ENCODE data around the gene DOCK1. TPM values are rescaled to one million over a fixed set of nuclear protein-coding genes. Genes with fewer than 3 reads are reported as not detected.

The DOCK1 gene
- polyA plus RNA-seq, 1 experiment, result 37.9 TPM

GRCh38 chr10:127332631-127333030 lies 427.4 kb downstream of the DOCK1 start:
- Histone ChIP-seq H3K9me3 (ENCODE audit: control insufficient read depth, insufficient read depth, low read length) (no peaks in the 10 kb centered on the region), H3K27ac (ENCODE audit: low read depth, low read length) (no peak overlapping the region), H3K4me3 (ENCODE audit: low read depth, low read length) (no peak overlapping the region), H3K27me3 (ENCODE audit: control insufficient read depth, insufficient read depth, low read length) (no peaks in the 10 kb centered on the region)
- CTCF ChIA-PET, result no interaction called here
- POLR2A ChIA-PET, result no interaction called here
- TF ChIP-seq, protein P1, sequence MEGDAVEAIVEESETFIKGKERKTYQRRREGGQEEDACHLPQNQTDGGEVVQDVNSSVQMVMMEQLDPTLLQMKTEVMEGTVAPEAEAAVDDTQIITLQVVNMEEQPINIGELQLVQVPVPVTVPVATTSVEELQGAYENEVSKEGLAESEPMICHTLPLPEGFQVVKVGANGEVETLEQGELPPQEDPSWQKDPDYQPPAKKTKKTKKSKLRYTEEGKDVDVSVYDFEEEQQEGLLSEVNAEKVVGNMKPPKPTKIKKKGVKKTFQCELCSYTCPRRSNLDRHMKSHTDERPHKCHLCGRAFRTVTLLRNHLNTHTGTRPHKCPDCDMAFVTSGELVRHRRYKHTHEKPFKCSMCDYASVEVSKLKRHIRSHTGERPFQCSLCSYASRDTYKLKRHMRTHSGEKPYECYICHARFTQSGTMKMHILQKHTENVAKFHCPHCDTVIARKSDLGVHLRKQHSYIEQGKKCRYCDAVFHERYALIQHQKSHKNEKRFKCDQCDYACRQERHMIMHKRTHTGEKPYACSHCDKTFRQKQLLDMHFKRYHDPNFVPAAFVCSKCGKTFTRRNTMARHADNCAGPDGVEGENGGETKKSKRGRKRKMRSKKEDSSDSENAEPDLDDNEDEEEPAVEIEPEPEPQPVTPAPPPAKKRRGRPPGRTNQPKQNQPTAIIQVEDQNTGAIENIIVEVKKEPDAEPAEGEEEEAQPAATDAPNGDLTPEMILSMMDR (IDR thresholded peaks at IDR 0.05; ENCODE audit: low read depth, low read length), result no peak
- no peak for DNase-seq (ENCODE audit: low read depth, low spot score)

DNA sequence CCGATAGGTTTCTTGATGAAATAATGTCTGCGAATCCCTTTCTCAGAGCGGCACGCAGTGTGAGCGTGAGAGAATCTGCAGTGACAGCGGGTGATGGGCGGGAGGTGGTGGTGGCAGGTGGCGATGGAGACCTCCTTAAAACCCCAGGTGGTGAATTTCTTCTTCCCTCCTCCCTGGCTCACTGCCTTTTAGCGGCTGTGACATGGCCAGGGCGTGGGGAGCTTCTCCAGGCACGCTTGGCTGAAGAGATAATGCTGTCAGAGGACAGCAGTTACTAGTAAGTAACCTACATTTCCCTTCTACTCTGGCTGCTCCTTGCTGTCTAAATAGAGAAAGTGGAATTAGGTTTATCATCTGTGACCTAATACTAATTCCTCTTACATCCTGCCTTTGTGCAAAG lies 432.6 kb downstream of the DOCK1 start:
- CTCF ChIA-PET, result interaction anchor here (1.3 kb wide), 1 partner anchor 17 kb away, joined by 5 read pairs; no protein-coding TSS in a partner anchor
- DNase-seq (ENCODE audit: low read depth, low spot score), result no peak

DNA sequence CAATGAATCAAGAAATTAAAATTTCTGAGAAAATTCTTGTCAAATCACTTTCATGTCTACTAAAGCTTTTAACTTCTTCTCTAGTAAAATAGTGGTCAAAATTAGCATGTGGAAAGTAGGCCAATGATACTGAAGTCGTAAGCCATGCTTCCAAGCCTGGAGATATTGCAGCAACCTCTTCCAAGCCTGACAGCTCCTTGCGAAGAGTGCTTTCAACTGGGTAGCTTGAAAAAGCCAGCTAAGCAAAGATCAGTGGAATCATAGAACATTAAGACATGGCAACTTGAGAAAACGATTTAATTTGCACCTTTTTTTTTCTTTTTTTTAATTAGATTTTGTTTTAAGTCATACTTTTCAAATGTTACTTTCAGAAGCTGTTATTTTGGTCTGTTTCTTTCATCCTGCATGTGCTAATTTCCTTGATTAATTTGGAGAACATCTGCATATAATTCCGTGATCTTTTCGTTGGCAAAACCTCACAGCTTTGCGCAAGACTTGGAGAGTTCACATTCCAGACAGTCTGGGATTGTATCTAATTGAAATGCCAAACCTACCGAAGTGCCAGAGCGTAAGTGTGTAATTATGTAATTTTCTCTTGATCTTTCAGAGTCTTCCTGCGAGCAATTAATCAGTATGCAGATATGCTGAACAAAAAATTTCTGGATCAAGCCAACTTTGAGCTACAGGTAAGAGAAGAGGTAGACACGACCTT lies 433.3 kb downstream of the DOCK1 start:
- ChIA-PET CTCF (interaction anchor here (1.3 kb wide), 1 partner anchor 16 kb away, joined by 5 read pairs; no protein-coding TSS in a partner anchor), POLR2A (no interaction called here)
- TF ChIP-seq, protein P1 (IDR thresholded peaks at IDR 0.05; ENCODE audit: low read depth, low read length), result no peak
- Histone ChIP-seq H3K9me3 (ENCODE audit: control insufficient read depth, insufficient read depth, low read length) (no peaks in the 10 kb centered on the region), H3K27me3 (ENCODE audit: control insufficient read depth, insufficient read depth, low read length) (no peaks in the 10 kb centered on the region), H3K27ac (ENCODE audit: low read depth, low read length) (no peak overlapping the region), H3K4me3 (ENCODE audit: low read depth, low read length) (no peak overlapping the region)
- no peak for DNase-seq (ENCODE audit: low read depth, low spot score)

More for the DNA sequence above, 432.6 kb downstream of the DOCK1 start:
- no peak overlapping the region for H3K27ac ChIP-seq (ENCODE audit: low read depth, low read length)
- H3K4me3 ChIP-seq (ENCODE audit: low read depth, low read length), result no peak overlapping the region
- H3K27me3 ChIP-seq (ENCODE audit: control insufficient read depth, insufficient read depth, low read length), result no peaks in the 10 kb centered on the region
- TF ChIP-seq, protein P1 (IDR thresholded peaks at IDR 0.05; ENCODE audit: low read depth, low read length), result no peak
- POLR2A ChIA-PET, result no interaction called here
- H3K9me3 ChIP-seq (ENCODE audit: control insufficient read depth, insufficient read depth, low read length), result no peaks in the 10 kb centered on the region

- CTCF ChIA-PET, result interaction anchor here (0.8 to 2.7 kb wide), 2 partner anchors 10 to 11 kb away, joined by 3 to 17 read pairs; no protein-coding TSS in a partner anchor
- DNase-seq (ENCODE audit: low read depth, low spot score), result no peak
- no peaks in the 10 kb centered on the region; the same call in 1 of the 2 replicates for H3K9me3 ChIP-seq (ENCODE audit: control insufficient read depth, insufficient read depth, low read length)
- POLR2A ChIA-PET, result no interaction called here
- TF ChIP-seq, protein P1 (IDR thresholded peaks at IDR 0.05; ENCODE audit: low read depth, low read length), result no peak
- H3K4me3 ChIP-seq (ENCODE audit: low read depth, low read length), result no peak overlapping the region
- H3K27me3 ChIP-seq (ENCODE audit: control insufficient read depth, insufficient read depth, low read length), result no peaks in the 10 kb centered on the region
- no peak overlapping the region for H3K27ac ChIP-seq (ENCODE audit: low read depth, low read length)
Measured at GRCh38 chr10:127343821-127344220, 438.6 kb downstream of the DOCK1 start.

DNA sequence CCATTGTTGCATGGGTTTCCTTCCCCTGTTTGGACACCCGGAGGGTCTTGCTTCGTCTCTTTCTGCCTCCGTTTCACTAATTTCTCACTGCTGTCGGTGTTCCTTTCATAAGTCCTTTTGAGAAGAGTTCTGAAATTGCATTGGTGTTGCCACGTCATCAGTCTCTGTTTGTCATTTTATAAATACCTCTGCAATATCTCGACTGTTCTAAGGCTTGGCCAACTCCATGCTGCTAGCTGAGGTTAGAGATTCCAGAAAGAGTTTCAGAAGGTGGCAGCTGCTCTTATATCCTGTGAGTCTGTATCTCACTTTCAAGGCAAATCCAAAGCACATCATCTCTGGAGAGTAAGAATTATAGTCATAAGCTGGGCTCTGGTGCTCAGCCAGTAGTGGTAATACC lies 439.1 kb downstream of the DOCK1 start:
- CTCF ChIA-PET, result interaction anchor here (2.7 kb wide), 1 partner anchor 10 kb away, joined by 17 read pairs; no protein-coding TSS in a partner anchor
- no peaks in the 10 kb centered on the region for H3K27me3 ChIP-seq (ENCODE audit: control insufficient read depth, insufficient read depth, low read length)
- TF ChIP-seq, protein P1 (IDR thresholded peaks at IDR 0.05; ENCODE audit: low read depth, low read length), result no peak
- no peaks in the 10 kb centered on the region; the same call in 1 of the 2 replicates for H3K9me3 ChIP-seq (ENCODE audit: control insufficient read depth, insufficient read depth, low read length)
- POLR2A ChIA-PET, result no interaction called here
- no peak for DNase-seq (ENCODE audit: low read depth, low spot score)
- H3K4me3 ChIP-seq (ENCODE audit: low read depth, low read length), result no peak overlapping the region
- no peak overlapping the region for H3K27ac ChIP-seq (ENCODE audit: low read depth, low read length)

Measured in AG04450 (cell line).